Activated CD4-positive, alpha-beta memory T cell treated with anti-CD3 and anti-CD28 coated beads for 36 hours (primary cell): ENCODE data around the gene PER1. TPM values are rescaled to one million over a fixed set of nuclear protein-coding genes. Genes with fewer than 3 reads are reported as not detected.

ENCODE experiments used
- CTCF ChIA-PET: fragments of 350-600 bp; sonication (Branson Sonifier 250); formaldehyde crosslinking; loops from one replicate; lab custom pipeline; 2021; ENCODE audit warnings: antibody characterized with exemption, inconsistent platforms; lab: Charles Lee
- POLR2A ChIA-PET: fragments of 350-600 bp; sonication (Branson Sonifier 250); formaldehyde crosslinking; loops from one replicate; lab custom pipeline; 2021; ENCODE audit warnings: antibody characterized with exemption; lab: Charles Lee
- DNase-seq: peaks from one replicate; pipeline ENCODE4 v3.0.0-alpha.2; 2020
- H3K27ac Mint-ChIP-seq: one replicate; pipeline ENCODE4 v1.8.0; 2021; ENCODE audit warnings: mixed read lengths
- H3K27me3 Mint-ChIP-seq: one replicate; pipeline ENCODE4 v1.8.0; 2021; ENCODE audit warnings: mixed read lengths
- H3K36me3 Mint-ChIP-seq: one replicate; pipeline ENCODE4 v1.8.0; 2021; ENCODE audit warnings: mixed read lengths
- H3K4me1 Mint-ChIP-seq: one replicate; pipeline ENCODE4 v1.8.0; 2021; ENCODE audit warnings: low read depth, mixed read lengths
- H3K4me3 Mint-ChIP-seq: one replicate; pipeline ENCODE4 v1.8.0; 2021; ENCODE audit warnings: mild to moderate bottlenecking, mixed read lengths
- H3K9me3 Mint-ChIP-seq: one replicate; pipeline ENCODE4 v1.8.0; 2021; ENCODE audit warnings: mixed read lengths
- intact Hi-C: fragments of 100-400 bp; cut with micrococcal nuclease; formaldehyde crosslinking; loops from one replicate; pipeline ENCODE4 v1.15.1; 2023
- total RNA-seq, 2 experiments: library from RNA; stranded (reverse); gene quantifications; one replicate each; pipeline ENCODE4 v1.2.3, GENCODE V29; 2021

PER1 gene
- total RNA-seq, 2 experiments from 2014 or later, result 48.9 to 56.3 TPM

DNA sequence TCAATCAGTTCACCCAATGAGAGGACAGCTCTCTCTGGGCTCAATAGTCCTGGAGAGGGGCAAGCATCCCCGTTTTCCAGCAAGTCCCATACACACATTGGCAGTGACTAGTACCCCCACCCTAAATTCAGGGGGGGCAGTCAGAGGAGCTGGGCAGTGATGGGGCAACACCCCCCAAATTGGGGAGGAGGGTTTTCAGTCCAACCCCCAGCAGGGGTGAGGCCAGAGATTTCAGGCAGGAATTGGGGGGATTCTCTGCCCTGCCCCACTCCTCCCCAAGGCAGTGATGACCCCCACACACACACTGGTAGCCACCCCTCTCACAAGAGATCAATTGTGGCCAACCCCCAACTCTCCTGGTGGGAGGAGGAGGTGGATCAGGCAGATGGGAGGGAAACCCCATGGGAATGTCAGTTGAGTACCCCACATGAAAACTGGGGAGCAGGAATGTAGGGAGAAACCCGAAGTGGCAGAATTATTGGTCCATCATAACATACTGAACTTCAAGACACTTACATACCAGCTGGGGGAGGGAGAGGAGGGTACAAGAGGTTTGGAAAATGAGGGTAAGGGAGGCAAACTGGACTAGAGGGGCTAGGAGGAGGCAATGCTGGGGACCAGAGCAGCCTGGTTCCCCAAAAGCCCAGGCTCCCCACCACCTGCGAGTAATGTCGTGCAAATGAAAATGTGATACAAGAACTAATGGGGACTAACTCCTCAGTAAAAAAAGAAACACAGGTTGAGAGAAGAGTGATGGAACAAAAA is 7.4 kb upstream of the PER1 start:
- peaks cover 56% of the 10 kb centered on the region for H3K4me1 Mint-ChIP-seq
- H3K27ac Mint-ChIP-seq, result peak overlapping the region; percentile 92
- H3K27me3 Mint-ChIP-seq, result no peaks in the 10 kb centered on the region
- peaks cover 24% of the 10 kb centered on the region for H3K36me3 Mint-ChIP-seq
- POLR2A ChIA-PET, result interaction anchor here (1.2 to 2.1 kb wide), 3 partner anchors 14 to 22 kb away, joined by 3 to 21 read pairs (median 6); partner anchors contain the start of gene TMEM107
- no peak for DNase-seq
- no peak overlapping the region for H3K4me3 Mint-ChIP-seq
- H3K9me3 Mint-ChIP-seq, result no peaks in the 10 kb centered on the region
- intact Hi-C loops, result loop anchor here (5.0 kb wide), 1 partner anchor 317 kb away; no protein-coding TSS in a partner anchor
- CTCF ChIA-PET, result interaction anchor here (0.5 to 8.7 kb wide), 10 partner anchors 9 to 98 kb away, joined by 3 to 62 read pairs (median 6); partner anchors contain the start of genes ALOXE3 and BORCS6

- H3K9me3 Mint-ChIP-seq, result no peaks in the 10 kb centered on the region
- peaks cover 24% of the 10 kb centered on the region for H3K36me3 Mint-ChIP-seq
- H3K27me3 Mint-ChIP-seq, result no peaks in the 10 kb centered on the region
- no peak for DNase-seq
- POLR2A ChIA-PET, result interaction anchor here (1.2 to 2.1 kb wide), 2 partner anchors 14 to 17 kb away, joined by 3 to 21 read pairs; partner anchors contain the start of gene TMEM107
- CTCF ChIA-PET, result interaction anchor here (0.8 to 8.7 kb wide), 11 partner anchors 8 to 98 kb away, joined by 4 to 62 read pairs (median 6); partner anchors contain the start of genes ALOXE3, BORCS6 and HES7
- peak overlapping the region; percentile 92 for H3K27ac Mint-ChIP-seq
- intact Hi-C loops, result loop anchor here (5.0 kb wide), 1 partner anchor 317 kb away; no protein-coding TSS in a partner anchor
- H3K4me3 Mint-ChIP-seq, result no peak overlapping the region
- peaks cover 56% of the 10 kb centered on the region for H3K4me1 Mint-ChIP-seq
Observed at GRCh38 chr17:8159032-8159400, 6.8 kb upstream of the PER1 start.

DNA sequence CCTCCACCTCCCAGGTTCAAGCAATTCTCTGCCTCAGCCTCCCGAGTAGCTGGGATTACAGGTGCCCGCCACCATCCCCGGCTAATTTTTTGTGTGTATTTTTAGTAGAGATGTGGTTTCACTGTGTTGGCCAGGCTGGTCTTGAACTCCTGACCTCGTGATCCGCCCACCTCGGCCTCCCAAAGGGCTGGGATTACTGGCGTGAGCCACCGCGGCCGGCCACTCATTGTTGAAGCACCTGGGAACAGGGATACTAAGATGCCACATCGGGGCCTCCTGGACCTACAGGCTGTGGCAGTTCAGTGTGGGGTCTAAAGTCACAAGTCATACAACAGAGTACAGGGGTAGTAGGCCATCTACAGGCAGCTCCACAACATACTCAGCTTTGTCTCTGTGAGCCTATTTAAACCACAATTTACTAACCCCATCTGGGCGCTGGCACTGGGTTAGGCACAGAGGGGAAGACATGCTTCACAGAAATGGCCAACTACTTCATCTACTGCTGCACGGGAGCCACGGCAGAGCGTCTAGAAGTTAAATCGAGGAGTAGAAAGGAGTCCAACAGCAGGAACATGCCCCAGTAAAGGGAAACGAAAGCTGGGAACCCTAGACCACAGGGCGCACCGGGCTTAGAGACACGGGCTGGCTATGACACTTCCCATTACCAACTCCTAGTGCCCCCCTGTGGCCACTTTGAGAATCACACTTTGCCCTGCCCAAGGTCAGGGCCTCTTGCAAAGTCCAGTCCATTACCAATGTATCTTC is 6.2 kb upstream of the PER1 start:
- peaks cover 55% of the 10 kb centered on the region for H3K4me1 Mint-ChIP-seq
- no peaks in the 10 kb centered on the region for H3K9me3 Mint-ChIP-seq
- peak overlapping the region; percentile 80 for H3K27ac Mint-ChIP-seq
- peaks cover 24% of the 10 kb centered on the region for H3K36me3 Mint-ChIP-seq
- intact Hi-C loops, result loop anchor here (5.0 kb wide), 1 partner anchor 316 kb away; no protein-coding TSS in a partner anchor
- ChIA-PET CTCF (interaction anchor here (0.6 to 8.7 kb wide), 15 partner anchors 8 to 142 kb away, joined by 3 to 62 read pairs (median 6); partner anchors contain the start of genes ALOXE3, BORCS6 and HES7), POLR2A (interaction anchor here (0.6 to 2.1 kb wide), 3 partner anchors 15 to 34 kb away, joined by 3 to 21 read pairs (median 7); partner anchors contain the start of genes HES7 and TMEM107)
- no peaks in the 10 kb centered on the region for H3K27me3 Mint-ChIP-seq
- DNase-seq, result peak; percentile 93
- H3K4me3 Mint-ChIP-seq, result peak overlapping the region; percentile 1

DNA sequence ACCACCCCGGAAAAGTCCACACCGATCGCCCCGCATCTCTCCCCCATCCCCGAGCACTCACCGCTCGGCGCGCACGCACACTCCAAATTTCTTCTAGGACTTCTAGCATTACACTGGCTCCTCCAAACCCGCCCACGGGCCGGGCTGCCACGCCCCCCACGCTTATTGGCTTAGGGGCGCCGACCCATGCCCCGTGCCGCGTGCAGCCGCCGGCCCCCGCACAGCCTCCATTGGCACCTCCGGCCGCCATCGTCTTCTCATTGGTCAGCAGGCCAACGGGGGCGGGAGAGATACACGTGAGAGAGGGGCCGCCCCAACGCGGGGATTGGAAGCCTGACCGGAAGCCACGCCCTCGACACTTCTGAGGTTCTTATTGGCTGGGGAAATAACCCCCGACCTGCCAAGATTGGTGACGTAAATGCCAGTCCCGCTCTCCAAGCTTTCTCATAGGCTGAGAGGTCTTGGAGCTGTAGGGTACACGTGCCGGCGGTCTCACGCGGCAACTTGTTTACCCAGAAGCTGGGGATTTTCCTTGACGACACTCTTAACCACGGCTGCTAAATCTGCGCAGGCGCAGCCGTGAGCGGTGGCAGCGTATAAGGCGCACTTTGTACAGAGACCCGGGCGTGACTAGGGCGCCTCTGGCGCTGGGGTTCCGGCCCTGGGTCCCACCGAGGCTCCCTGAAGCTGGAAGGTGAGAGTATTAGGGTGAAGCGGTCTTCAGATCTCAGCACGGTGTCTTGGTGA is 4.2 kb upstream of the PER1 start:
- peak; percentile 100 for DNase-seq
- H3K36me3 Mint-ChIP-seq, result peaks cover 17% of the 10 kb centered on the region
- H3K4me1 Mint-ChIP-seq, result peaks cover 56% of the 10 kb centered on the region
- H3K27me3 Mint-ChIP-seq, result no peaks in the 10 kb centered on the region
- ChIA-PET CTCF (interaction anchor here (1.0 to 8.7 kb wide), 10 partner anchors 13 to 145 kb away, joined by 3 to 62 read pairs (median 4); partner anchors contain the start of genes ALOXE3 and TMEM107), POLR2A (interaction anchor here (0.9 to 4.5 kb wide), 16 partner anchors 11 to 468 kb away, joined by 3 to 95 read pairs (median 4); partner anchors contain the start of genes CTC1, HES7, TMEM107 and WRAP53)
- H3K4me3 Mint-ChIP-seq, result no peak overlapping the region
- no peaks in the 10 kb centered on the region for H3K9me3 Mint-ChIP-seq
- intact Hi-C loops, result loop anchor here (1.0 to 5.0 kb wide), 8 partner anchors 8 to 314 kb away; partner anchors contain the start of gene CTC1
- H3K27ac Mint-ChIP-seq, result no peak overlapping the region

DNA sequence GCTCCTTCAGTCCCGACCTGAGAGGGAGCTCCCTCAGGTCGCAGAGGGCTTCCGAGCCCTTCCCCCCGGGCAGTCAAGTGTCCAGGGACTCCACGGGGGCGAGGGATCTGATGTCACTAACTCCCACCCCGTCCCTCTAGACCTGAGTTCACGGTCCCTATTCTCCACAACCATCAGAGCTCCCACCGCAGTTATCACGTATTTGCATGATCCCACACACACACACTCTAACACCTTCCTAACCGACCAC is 3.7 kb upstream of the PER1 start:
- POLR2A ChIA-PET, result interaction anchor here (0.9 to 4.5 kb wide), 13 partner anchors 8 to 228 kb away, joined by 3 to 95 read pairs (median 4); partner anchors contain the start of genes CTC1, HES7 and TMEM107
- CTCF ChIA-PET, result interaction anchor here (1.0 to 8.7 kb wide), 8 partner anchors 16 to 145 kb away, joined by 3 to 62 read pairs (median 6); partner anchors contain the start of gene ALOXE3
- no peak for DNase-seq
- H3K4me1 Mint-ChIP-seq, result peaks cover 51% of the 10 kb centered on the region
- H3K9me3 Mint-ChIP-seq, result no peaks in the 10 kb centered on the region
- H3K36me3 Mint-ChIP-seq, result peaks cover 12% of the 10 kb centered on the region
- no peak overlapping the region for H3K27ac Mint-ChIP-seq
- H3K4me3 Mint-ChIP-seq, result no peak overlapping the region
- intact Hi-C loops, result loop anchor here (1.0 to 5.0 kb wide), 8 partner anchors 8 to 314 kb away; partner anchors contain the start of gene CTC1
- H3K27me3 Mint-ChIP-seq, result no peaks in the 10 kb centered on the region

GRCh38 chr17:8155231-8155995 is 3.2 kb upstream of the PER1 start:
- H3K27me3 Mint-ChIP-seq, result no peaks in the 10 kb centered on the region
- no peak for DNase-seq
- peaks cover 49% of the 10 kb centered on the region for H3K4me1 Mint-ChIP-seq
- H3K4me3 Mint-ChIP-seq, result no peak overlapping the region
- intact Hi-C loops, result loop anchor here (5.0 kb wide), 1 partner anchor 313 kb away; no protein-coding TSS in a partner anchor
- CTCF ChIA-PET, result interaction anchor here (1.1 to 8.7 kb wide), 6 partner anchors 16 to 45 kb away, joined by 3 to 62 read pairs (median 8); partner anchors contain the start of gene ALOXE3
- POLR2A ChIA-PET, result interaction anchor here (0.5 to 4.5 kb wide), 13 partner anchors 9 to 243 kb away, joined by 3 to 95 read pairs (median 4); partner anchors contain the start of genes CTC1, HES7 and TMEM107
- H3K36me3 Mint-ChIP-seq, result peaks cover 7% of the 10 kb centered on the region
- H3K27ac Mint-ChIP-seq, result no peak overlapping the region
- no peaks in the 10 kb centered on the region for H3K9me3 Mint-ChIP-seq

GRCh38 chr17:8154608-8155155 is 2.5 kb upstream of the PER1 start:
- H3K27ac Mint-ChIP-seq, result no peak overlapping the region

GRCh38 chr17:8153957-8154607 is 1.9 kb upstream of the PER1 start:
- Mint-ChIP-seq H3K9me3 (no peaks in the 10 kb centered on the region), H3K36me3 (no peaks in the 10 kb centered on the region), H3K4me1 (peaks cover 41% of the 10 kb centered on the region), H3K27me3 (no peaks in the 10 kb centered on the region), H3K27ac (no peak overlapping the region), H3K4me3 (peak overlapping the region; percentile 62)
- peak; percentile 96 for DNase-seq
- intact Hi-C loops, result no loop called here
- ChIA-PET POLR2A (interaction anchor here (0.6 to 5.3 kb wide), 5 partner anchors 9 to 467 kb away, joined by 3 to 95 read pairs (median 16); partner anchors contain the start of genes TP53 and VAMP2), CTCF (interaction anchor here (0.6 to 8.7 kb wide), 6 partner anchors 15 to 1135 kb away, joined by 3 to 62 read pairs (median 4); partner anchors contain the start of gene ALOXE3)

More at GRCh38 chr17:8154608-8155155, 2.5 kb upstream of the PER1 start:
- Mint-ChIP-seq H3K9me3 (no peaks in the 10 kb centered on the region), H3K4me1 (peaks cover 44% of the 10 kb centered on the region), H3K36me3 (peaks cover 3% of the 10 kb centered on the region), H3K27me3 (no peaks in the 10 kb centered on the region), H3K4me3 (no peak overlapping the region)
- ChIA-PET CTCF (interaction anchor here (2.2 to 8.7 kb wide), 3 partner anchors 16 to 35 kb away, joined by 12 to 62 read pairs (median 26); partner anchors contain the start of gene ALOXE3), POLR2A (interaction anchor here (2.5 to 5.3 kb wide), 3 partner anchors 9 to 18 kb away, joined by 16 to 95 read pairs (median 34); no protein-coding TSS in a partner anchor)
- no peak for DNase-seq
- intact Hi-C loops, result loop anchor here (5.0 kb wide), 1 partner anchor 312 kb away; no protein-coding TSS in a partner anchor

DNA sequence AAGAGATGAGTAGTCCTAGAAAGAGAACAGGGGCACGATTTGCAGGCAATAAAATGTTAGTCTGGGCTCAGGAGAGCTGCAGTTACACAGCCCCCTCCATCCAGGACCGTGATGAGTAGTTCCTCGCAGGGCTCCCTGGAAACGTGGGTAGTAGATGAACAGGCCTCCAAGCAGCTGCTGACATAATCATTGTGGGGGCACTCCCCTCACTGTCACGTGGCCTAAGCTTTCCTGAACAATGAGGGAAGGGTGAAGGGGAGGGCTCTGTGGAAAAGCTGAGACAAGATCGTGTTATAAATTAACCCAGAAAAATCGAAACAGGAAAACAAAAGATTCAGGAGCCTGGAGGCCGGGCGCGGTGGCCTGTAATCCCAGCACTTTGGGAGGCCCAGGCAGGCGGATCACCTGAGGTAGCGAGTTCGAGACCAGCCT is 1.3 kb upstream of the PER1 start:
- Mint-ChIP-seq H3K4me1 (peaks cover 37% of the 10 kb centered on the region), H3K27ac (no peak overlapping the region), H3K4me3 (peak overlapping the region; percentile 62), H3K27me3 (no peaks in the 10 kb centered on the region), H3K9me3 (no peaks in the 10 kb centered on the region), H3K36me3 (peaks cover 1% of the 10 kb centered on the region)
- POLR2A ChIA-PET, result interaction anchor here (0.6 to 5.3 kb wide), 5 partner anchors 9 to 466 kb away, joined by 3 to 95 read pairs (median 16); partner anchors contain the start of genes TP53 and VAMP2
- DNase-seq, result peak; percentile 83
- intact Hi-C loops, result no loop called here
- CTCF ChIA-PET, result interaction anchor here (0.6 to 8.7 kb wide), 7 partner anchors 15 to 1135 kb away, joined by 3 to 62 read pairs (median 4); partner anchors contain the start of gene ALOXE3
